ENCODE data around the gene SPECC1L. TPM values are rescaled to one million over a fixed set of nuclear protein-coding genes. Genes with fewer than 3 reads are reported as not detected.

Gene SPECC1L
- polyA plus RNA-seq, 4 donors, result 6.0 to 29.9 (median 9.9) TPM

GRCh38 chr22:24413271-24413670 lies 142.6 kb downstream of the SPECC1L start:
- Histone ChIP-seq H3K9me3 (ENCODE audit: control insufficient read depth in 2 of 2, insufficient read depth in 1 of 2, low read depth in 1 of 2, low read length in 1 of 2) (no peaks in the 10 kb centered on the region), H3K36me3 (ENCODE audit: control insufficient read depth in 3 of 3, insufficient read depth in 2 of 3, low read depth in 1 of 3, low read length in 3 of 3) (peaks cover 7 to 87% (median 9%) of the 10 kb centered on the region in 3 donors), H3K27ac (ENCODE audit: low read depth in 1 of 3, low read length in 2 of 3) (no peak overlapping the region), H3K27me3 (ENCODE audit: control insufficient read depth in 3 of 3, insufficient read depth in 3 of 3, low read length in 3 of 3) (no peaks in the 10 kb centered on the region), H3K4me3 (ENCODE audit: low read depth in 1 of 3, low read length in 3 of 3) (no peak overlapping the region), H3K4me1 (ENCODE audit: control insufficient read depth in 3 of 3, insufficient read depth in 2 of 3, low read depth in 1 of 3, low read length in 2 of 3) (no peaks in the 10 kb centered on the region)
- 94 to 95% (median 95%) methylated on average over 9 of the region's 9 CpGs for WGBS, 3 donors
- no peak for FAIRE-seq
- no peak for DNase-seq

GRCh38 chr22:24413736-24414385 lies 143.2 kb downstream of the SPECC1L start:
- WGBS, 3 donors, result 87 to 90% (median 89%) methylated on average over 18 of the region's 18 CpGs
- no peaks in the 10 kb centered on the region for H3K9me3 ChIP-seq (ENCODE audit: control insufficient read depth in 2 of 2, insufficient read depth in 1 of 2, low read depth in 1 of 2, low read length in 1 of 2)
- DNase-seq, result no peak
- H3K4me3 ChIP-seq (ENCODE audit: low read depth in 1 of 3, low read length in 3 of 3), result no peak overlapping the region
- no peaks in the 10 kb centered on the region for H3K27me3 ChIP-seq (ENCODE audit: control insufficient read depth in 3 of 3, insufficient read depth in 3 of 3, low read length in 3 of 3)
- FAIRE-seq, result no peak
- no peaks in the 10 kb centered on the region for H3K4me1 ChIP-seq (ENCODE audit: control insufficient read depth in 3 of 3, insufficient read depth in 2 of 3, low read depth in 1 of 3, low read length in 2 of 3)
- peaks cover 7 to 86% (median 9%) of the 10 kb centered on the region in 3 donors for H3K36me3 ChIP-seq (ENCODE audit: control insufficient read depth in 3 of 3, insufficient read depth in 2 of 3, low read depth in 1 of 3, low read length in 3 of 3)
- no peak overlapping the region for H3K27ac ChIP-seq (ENCODE audit: low read depth in 1 of 3, low read length in 2 of 3)

GRCh38 chr22:24414523-24414922 lies 143.9 kb downstream of the SPECC1L start:
- H3K9me3 ChIP-seq (ENCODE audit: control insufficient read depth in 2 of 2, insufficient read depth in 1 of 2, low read depth in 1 of 2, low read length in 1 of 2), result no peaks in the 10 kb centered on the region
- WGBS, 3 donors, result 86 to 92% (median 92%) methylated on average over 21 of the region's 21 CpGs
- H3K36me3 ChIP-seq (ENCODE audit: control insufficient read depth in 3 of 3, insufficient read depth in 2 of 3, low read depth in 1 of 3, low read length in 3 of 3), result peaks cover 7 to 89% (median 9%) of the 10 kb centered on the region in 3 donors
- no peaks in the 10 kb centered on the region for H3K27me3 ChIP-seq (ENCODE audit: control insufficient read depth in 3 of 3, insufficient read depth in 3 of 3, low read length in 3 of 3)
- DNase-seq (no peak), FAIRE-seq (no peak)
- H3K4me3 ChIP-seq (ENCODE audit: low read depth in 1 of 3, low read length in 3 of 3), result no peak overlapping the region
- no peaks in the 10 kb centered on the region for H3K4me1 ChIP-seq (ENCODE audit: control insufficient read depth in 3 of 3, insufficient read depth in 2 of 3, low read depth in 1 of 3, low read length in 2 of 3)
- H3K27ac ChIP-seq (ENCODE audit: low read depth in 1 of 3, low read length in 2 of 3), result peak overlapping the region in 1 of 3 donors; percentile 11

- 78 to 81% (median 79%) methylated on average over 26 of the region's 26 CpGs for WGBS, 3 donors
- Histone ChIP-seq H3K36me3 (ENCODE audit: control insufficient read depth in 3 of 3, insufficient read depth in 2 of 3, low read depth in 1 of 3, low read length in 3 of 3) (peaks cover 7 to 81% (median 9%) of the 10 kb centered on the region in 3 donors), H3K4me3 (ENCODE audit: low read depth in 1 of 3, low read length in 3 of 3) (no peak overlapping the region), H3K27me3 (ENCODE audit: control insufficient read depth in 3 of 3, insufficient read depth in 3 of 3, low read length in 3 of 3) (peaks cover 0 to 3% (median 0%) of the 10 kb centered on the region in 3 donors), H3K4me1 (ENCODE audit: control insufficient read depth in 3 of 3, insufficient read depth in 2 of 3, low read depth in 1 of 3, low read length in 2 of 3) (peaks cover 0 to 5% (median 0%) of the 10 kb centered on the region in 3 donors), H3K9me3 (ENCODE audit: control insufficient read depth in 2 of 2, insufficient read depth in 1 of 2, low read depth in 1 of 2, low read length in 1 of 2) (no peaks in the 10 kb centered on the region), H3K27ac (ENCODE audit: low read depth in 1 of 3, low read length in 2 of 3) (no peak overlapping the region)
- DNase-seq, result no peak
- FAIRE-seq, result no peak
These were observed 144.6 kb downstream of the SPECC1L start for GRCh38 chr22:24414984-24415945.

- Histone ChIP-seq H3K4me1 (ENCODE audit: control insufficient read depth in 3 of 3, insufficient read depth in 2 of 3, low read depth in 1 of 3, low read length in 2 of 3) (peaks cover 0 to 7% (median 0%) of the 10 kb centered on the region in 3 donors), H3K9me3 (ENCODE audit: control insufficient read depth in 2 of 2, insufficient read depth in 1 of 2, low read depth in 1 of 2, low read length in 1 of 2) (no peaks in the 10 kb centered on the region), H3K4me3 (ENCODE audit: low read depth in 1 of 3, low read length in 3 of 3) (no peak overlapping the region), H3K36me3 (ENCODE audit: control insufficient read depth in 3 of 3, insufficient read depth in 2 of 3, low read depth in 1 of 3, low read length in 3 of 3) (peaks cover 7 to 76% (median 9%) of the 10 kb centered on the region in 3 donors), H3K27me3 (ENCODE audit: control insufficient read depth in 3 of 3, insufficient read depth in 3 of 3, low read length in 3 of 3) (peaks cover 0 to 4% (median 0%) of the 10 kb centered on the region in 3 donors), H3K27ac (ENCODE audit: low read depth in 1 of 3, low read length in 2 of 3) (no peak overlapping the region)
- 94 to 99% (median 99%) methylated on average over 8 of the region's 8 CpGs for WGBS, 3 donors
- DNase-seq (no peak), FAIRE-seq (no peak)
These were observed 145.5 kb downstream of the SPECC1L start for GRCh38 chr22:24416095-24416494.

- peaks cover 7 to 71% (median 9%) of the 10 kb centered on the region in 3 donors for H3K36me3 ChIP-seq (ENCODE audit: control insufficient read depth in 3 of 3, insufficient read depth in 2 of 3, low read depth in 1 of 3, low read length in 3 of 3)
- no peaks in the 10 kb centered on the region for H3K9me3 ChIP-seq (ENCODE audit: control insufficient read depth in 2 of 2, insufficient read depth in 1 of 2, low read depth in 1 of 2, low read length in 1 of 2)
- H3K4me3 ChIP-seq (ENCODE audit: low read depth in 1 of 3, low read length in 3 of 3), result no peak overlapping the region
- 83 to 94% (median 90%) methylated on average over 6 of the region's 6 CpGs for WGBS, 3 donors
- H3K27ac ChIP-seq (ENCODE audit: low read depth in 1 of 3, low read length in 2 of 3), result no peak overlapping the region
- DNase-seq, result no peak
- H3K4me1 ChIP-seq (ENCODE audit: control insufficient read depth in 3 of 3, insufficient read depth in 2 of 3, low read depth in 1 of 3, low read length in 2 of 3), result peaks cover 0 to 7% (median 0%) of the 10 kb centered on the region in 3 donors
- no peak for FAIRE-seq
- H3K27me3 ChIP-seq (ENCODE audit: control insufficient read depth in 3 of 3, insufficient read depth in 3 of 3, low read length in 3 of 3), result peaks cover 0 to 4% (median 0%) of the 10 kb centered on the region in 3 donors
These were observed 146.0 kb downstream of the SPECC1L start for GRCh38 chr22:24416611-24417010.

- Histone ChIP-seq H3K27ac (ENCODE audit: low read depth in 1 of 3, low read length in 2 of 3) (no peak overlapping the region), H3K27me3 (ENCODE audit: control insufficient read depth in 3 of 3, insufficient read depth in 3 of 3, low read length in 3 of 3) (peaks cover 0 to 4% (median 0%) of the 10 kb centered on the region in 3 donors), H3K4me3 (ENCODE audit: low read depth in 1 of 3, low read length in 3 of 3) (no peak overlapping the region), H3K36me3 (ENCODE audit: control insufficient read depth in 3 of 3, insufficient read depth in 2 of 3, low read depth in 1 of 3, low read length in 3 of 3) (peaks cover 4 to 65% (median 7%) of the 10 kb centered on the region in 3 donors), H3K9me3 (ENCODE audit: control insufficient read depth in 2 of 2, insufficient read depth in 1 of 2, low read depth in 1 of 2, low read length in 1 of 2) (no peaks in the 10 kb centered on the region), H3K4me1 (ENCODE audit: control insufficient read depth in 3 of 3, insufficient read depth in 2 of 3, low read depth in 1 of 3, low read length in 2 of 3) (peaks cover 0 to 7% (median 0%) of the 10 kb centered on the region in 3 donors)
- 87 to 93% (median 90%) methylated on average over 7 of the region's 7 CpGs for WGBS, 3 donors
- DNase-seq, result no peak
- no peak for FAIRE-seq
These were observed 146.6 kb downstream of the SPECC1L start for GRCh38 chr22:24417200-24417599.

GRCh38 chr22:24417901-24418641 lies 147.4 kb downstream of the SPECC1L start:
- Histone ChIP-seq H3K27me3 (ENCODE audit: control insufficient read depth in 3 of 3, insufficient read depth in 3 of 3, low read length in 3 of 3) (peaks cover 0 to 4% (median 0%) of the 10 kb centered on the region in 3 donors), H3K4me3 (ENCODE audit: low read depth in 1 of 3, low read length in 3 of 3) (no peak overlapping the region), H3K4me1 (ENCODE audit: control insufficient read depth in 3 of 3, insufficient read depth in 2 of 3, low read depth in 1 of 3, low read length in 2 of 3) (peaks cover 0 to 7% (median 0%) of the 10 kb centered on the region in 3 donors), H3K27ac (ENCODE audit: low read depth in 1 of 3, low read length in 2 of 3) (no peak overlapping the region), H3K36me3 (ENCODE audit: control insufficient read depth in 3 of 3, insufficient read depth in 2 of 3, low read depth in 1 of 3, low read length in 3 of 3) (peaks cover 4 to 56% (median 7%) of the 10 kb centered on the region in 3 donors), H3K9me3 (ENCODE audit: control insufficient read depth in 2 of 2, insufficient read depth in 1 of 2, low read depth in 1 of 2, low read length in 1 of 2) (no peaks in the 10 kb centered on the region)
- no peak for FAIRE-seq
- no peak for DNase-seq
- WGBS, 3 donors, result 88 to 90% (median 89%) methylated on average over 13 to 16 of the region's 16 CpGs

Measured in small intestine (tissue), 7 donors.